HCT116 (cell line): ENCODE measurements around the gene AOC1. TPM values are rescaled to one million over a fixed set of nuclear protein-coding genes. Genes with fewer than 3 reads are reported as not detected.

ENCODE experiments used
- ATAC-seq: fragments of 200-7000 bp; cut with Tn5 transposase; 2 replicates; pipeline ENCODE4 v1.9.1; 2020; ENCODE audit warnings: mild to moderate bottlenecking, moderate library complexity
- BruUV-seq: library from RNA; stranded (reverse); fragments of 400-500 nt; replicated peaks from 2 replicates; lab custom pipeline; 2021; lab: Mats Ljungman, UMichigan
- CTCF ChIA-PET: fragments of 300-600 bp; sonication (Branson Sonifier 250); formaldehyde crosslinking; loops from one replicate; lab custom pipeline; 2021; ENCODE audit warnings: antibody characterized with exemption; lab: Charles Lee
- POLR2A ChIA-PET: fragments of 300-600, 350-600 bp; sonication (Branson Sonifier 250); formaldehyde crosslinking; loops from one replicate; lab custom pipeline; 2021; ENCODE audit warnings: antibody characterized with exemption; lab: Charles Lee
- RAD21 ChIA-PET, 2 experiments: fragments of 300-600 bp; sonication (Branson Sonifier 250); formaldehyde crosslinking; loops; one replicate each; lab custom pipeline; 2023; ENCODE audit warnings: low total read pairs in 2 of 2; ENCODE audit not compliant: uncharacterized antibody in 2 of 2, unreplicated experiment in 2 of 2, low non-redundant PET in 1 of 2; lab: Charles Lee
- DNase-seq: peaks from one replicate; pipeline ENCODE4 v3.0.0-alpha.2; 2010; ENCODE audit warnings: low read depth, low spot score
- H2AFZ ChIP-seq: fragments of 200-600 bp; shearing (Covaris generic), sonication (generic); 2 replicates; pipeline ENCODE4 v1.6.1; 2017; ENCODE audit warnings: low read depth, mixed run types, mixed read lengths, antibody characterized with exemption, low read length; ENCODE audit not compliant: poor library complexity, severe bottlenecking
- H3K27ac ChIP-seq: 2 replicates; pipeline ENCODE4 v1.5.1; 2012; ENCODE audit warnings: low read depth, low read length
- H3K27me3 ChIP-seq: fragments of 200-600 bp; sonication (generic); 2 replicates; pipeline ENCODE4 v1.6.1; 2016; ENCODE audit warnings: mixed run types, low read length, mixed read lengths; ENCODE audit not compliant: insufficient read depth
- H3K36me3 ChIP-seq, 2 experiments: fragments of 200-500 bp in 1 of 2; fragments of 200-600 bp in 1 of 2; sonication (Bioruptor generic) in 1 of 2; sonication (generic) in 1 of 2; 2 replicates each; pipeline versions ENCODE4 v1.5.1 to v1.6.1; 2014 to 2016; ENCODE audit warnings: low read length in 2 of 2, inconsistent platforms in 1 of 2, mixed read lengths in 1 of 2, mixed run types in 1 of 2; ENCODE audit not compliant: insufficient read depth in 2 of 2, control insufficient read depth in 1 of 2
- H3K4me1 ChIP-seq, 2 experiments: fragments of 200-600 bp in 1 of 2; sonication (generic) in 1 of 2; 2 replicates each; pipeline versions ENCODE4 v1.5.1 to v1.6.1; 2012 to 2017; ENCODE audit warnings: low read length in 2 of 2, inconsistent platforms in 1 of 2, mild to moderate bottlenecking in 1 of 2, mixed read lengths in 1 of 2, mixed run types in 1 of 2, moderate library complexity in 1 of 2; ENCODE audit not compliant: insufficient read depth in 2 of 2, control insufficient read depth in 1 of 2
- H3K4me2 ChIP-seq: fragments of 200-600 bp; sonication (generic); 2 replicates; pipeline ENCODE4 v1.6.1; 2017; ENCODE audit warnings: mixed run types, low read length, mixed read lengths
- H3K4me3 ChIP-seq, 2 experiments: fragments of 200-600 bp in 1 of 2; sonication (generic) in 1 of 2; replicated peaks in 1 of 2; 2 replicates each; pipeline ENCODE4 v1.5.1; 2011 to 2016; ENCODE audit warnings: low read length in 2 of 2, control low read depth in 1 of 2, low read depth in 1 of 2, mild to moderate bottlenecking in 1 of 2, mixed read lengths in 1 of 2, mixed run types in 1 of 2
- H3K79me2 ChIP-seq: fragments of 200-600 bp; sonication (generic); 2 replicates; pipeline ENCODE4 v1.6.1; 2017; ENCODE audit warnings: mild to moderate bottlenecking, mixed run types, low read length, moderate library complexity, mixed read lengths; ENCODE audit not compliant: insufficient read depth
- H3K9ac ChIP-seq: fragments of 200-600 bp; sonication (generic); 2 replicates; pipeline ENCODE4 v1.6.1; 2016; ENCODE audit warnings: low read length, mixed read lengths
- H3K9me2 ChIP-seq: fragments of 200-600 bp; sonication (generic), shearing (Covaris generic); 2 replicates; pipeline ENCODE4 v1.6.1; 2017; ENCODE audit warnings: mixed run types, mild to moderate bottlenecking, moderate library complexity; ENCODE audit not compliant: insufficient read depth
- H3K9me3 ChIP-seq, 2 experiments: fragments of 200-500 bp in 1 of 2; fragments of 200-600 bp in 1 of 2; sonication (Bioruptor generic) in 1 of 2; sonication (generic) in 1 of 2; 2 replicates each; pipeline ENCODE4 v1.6.1; 2014 to 2017; ENCODE audit warnings: low read length in 2 of 2, mixed read lengths in 2 of 2, inconsistent platforms in 1 of 2, low read depth in 1 of 2, mild to moderate bottlenecking in 1 of 2, mixed run types in 1 of 2, moderate library complexity in 1 of 2; ENCODE audit not compliant: control insufficient read depth in 1 of 2, insufficient read depth in 1 of 2
- H4K20me1 ChIP-seq: fragments of 200-600 bp; sonication (generic), shearing (Covaris generic); 2 replicates; pipeline ENCODE4 v1.6.1; 2017; ENCODE audit warnings: mixed run types, mild to moderate bottlenecking, moderate library complexity; ENCODE audit not compliant: insufficient read depth
- ATF3 ChIP-seq: IDR thresholded peaks from 2 replicates; pipeline ENCODE4 v1.6.1; 2012
- EGR1 ChIP-seq: IDR thresholded peaks from 2 replicates; pipeline ENCODE4 v1.6.1; 2012; ENCODE audit warnings: low read depth
- EZH2phosphoT487 ChIP-seq: fragments of 200-600 bp; IDR thresholded peaks from 2 replicates; pipeline ENCODE4 v1.6.1; 2018; ENCODE audit warnings: antibody characterized with exemption, borderline replicate concordance
- FOSL1 ChIP-seq: IDR thresholded peaks from 2 replicates; pipeline ENCODE4 v1.6.1; 2012; ENCODE audit warnings: low read depth
- JUND ChIP-seq: IDR thresholded peaks from 2 replicates; pipeline ENCODE4 v1.6.1; 2012
- MAX ChIP-seq: IDR thresholded peaks from 2 replicates; pipeline ENCODE4 v1.6.1; 2012
- POLR2A ChIP-seq: IDR thresholded peaks from 2 replicates; pipeline ENCODE4 v1.7.0; 2011; ENCODE audit warnings: borderline replicate concordance; ENCODE audit not compliant: insufficient read depth, insufficient read length; ENCODE audit errors: extremely low read depth
- SRF ChIP-seq: IDR thresholded peaks from 2 replicates; pipeline ENCODE4 v1.6.1; 2012; ENCODE audit warnings: low read depth
- ZFX ChIP-seq: fragments of 450-650 bp; IDR thresholded peaks from 2 replicates; pipeline ENCODE4 v1.6.1; 2017
- ZNF274 ChIP-seq: fragments of 200-500 bp; sonication (Bioruptor generic); IDR thresholded peaks from 2 replicates; pipeline ENCODE4 v1.6.1; 2014; ENCODE audit warnings: mild to moderate bottlenecking, low read depth, low read length, inconsistent platforms
- intact Hi-C: fragments of 100-400 bp; cut with micrococcal nuclease; formaldehyde crosslinking; loops from 2 replicates; pipeline ENCODE4 v1.10.0; 2022
- total RNA-seq: library from RNA; stranded (reverse); gene quantifications from one replicate; pipeline ENCODE4 v1.2.1, GENCODE V29; 2021; ENCODE audit not compliant: unreplicated experiment

The AOC1 gene
- total RNA-seq, 1 experiment from 2014 or later: 0.37 TPM

GRCh38 chr7:150820148-150820547, 32.2 kb upstream of the AOC1 start:
- BruUV-seq: no TSS peak
- ChIA-PET CTCF (no interaction called here), POLR2A (no interaction called here), RAD21 (no interaction called here)
- no peak overlapping the region for H3K27ac ChIP-seq
- H3K9me2 ChIP-seq: no peaks in the 10 kb centered on the region
- H3K4me2 ChIP-seq: no peak overlapping the region
- no peak overlapping the region for H3K4me3 ChIP-seq
- no peaks in the 10 kb centered on the region for H4K20me1 ChIP-seq
- intact Hi-C loops: no loop called here
- ATAC-seq: no peak
- no peaks in the 10 kb centered on the region for H3K9me3 ChIP-seq
- H3K9ac ChIP-seq: no peak overlapping the region
- no peaks in the 10 kb centered on the region for H3K4me1 ChIP-seq
- no peak overlapping the region for H2AFZ ChIP-seq
- TF ChIP-seq EGR1 (no peak), ZNF274 (no peak), ZFX (no peak), SRF (no peak), ATF3 (no peak), FOSL1 (no peak), JUND (no peak), EZH2phosphoT487 (no peak), MAX (no peak)
- TF ChIP-seq, all 23 proteins: peak for 0
- H3K27me3 ChIP-seq: no peaks in the 10 kb centered on the region; the same call in 1 of the 2 replicates
- no peaks in the 10 kb centered on the region for H3K79me2 ChIP-seq
- DNase-seq: no peak
- no peaks in the 10 kb centered on the region for H3K36me3 ChIP-seq

GRCh38 chr7:150820578-150821198, 31.6 kb upstream of the AOC1 start:
- DNase-seq: no peak
- Histone ChIP-seq H4K20me1 (no peaks in the 10 kb centered on the region), H3K36me3 (no peaks in the 10 kb centered on the region), H2AFZ (no peak overlapping the region), H3K9me2 (no peaks in the 10 kb centered on the region), H3K27me3 (no peaks in the 10 kb centered on the region; the same call in 1 of the 2 replicates), H3K9me3 (no peaks in the 10 kb centered on the region), H3K27ac (no peak overlapping the region), H3K4me2 (no peak overlapping the region), H3K9ac (no peak overlapping the region), H3K4me1 (no peaks in the 10 kb centered on the region), H3K4me3 (no peak overlapping the region), H3K79me2 (no peaks in the 10 kb centered on the region)
- no peak for ATAC-seq
- intact Hi-C loops: no loop called here
- CTCF ChIA-PET: no interaction called here
- TF ChIP-seq FOSL1: no peak
- no peak for TF ChIP-seq MAX
- TF ChIP-seq POLR2A: no peak
- RAD21 ChIA-PET: no interaction called here
- no TSS peak for BruUV-seq
- POLR2A ChIA-PET: no interaction called here
